ENCODE measurements around the gene CARF. TPM values are rescaled to one million over a fixed set of nuclear protein-coding genes. Genes with fewer than 3 reads are reported as not detected.
A peak's percentile ranks its signal among the peaks of the same experiment; 100 is the strongest.
"Not testable (repeated sequence)": the region's sequence is repeated elsewhere in the genome, so short reads cannot be mapped to it uniquely, and the experiment has no call there.

The CARF gene
- total and polyA plus RNA-seq, 10 donors = 2.9 to 21.7 (median 15.6) TPM

DNA sequence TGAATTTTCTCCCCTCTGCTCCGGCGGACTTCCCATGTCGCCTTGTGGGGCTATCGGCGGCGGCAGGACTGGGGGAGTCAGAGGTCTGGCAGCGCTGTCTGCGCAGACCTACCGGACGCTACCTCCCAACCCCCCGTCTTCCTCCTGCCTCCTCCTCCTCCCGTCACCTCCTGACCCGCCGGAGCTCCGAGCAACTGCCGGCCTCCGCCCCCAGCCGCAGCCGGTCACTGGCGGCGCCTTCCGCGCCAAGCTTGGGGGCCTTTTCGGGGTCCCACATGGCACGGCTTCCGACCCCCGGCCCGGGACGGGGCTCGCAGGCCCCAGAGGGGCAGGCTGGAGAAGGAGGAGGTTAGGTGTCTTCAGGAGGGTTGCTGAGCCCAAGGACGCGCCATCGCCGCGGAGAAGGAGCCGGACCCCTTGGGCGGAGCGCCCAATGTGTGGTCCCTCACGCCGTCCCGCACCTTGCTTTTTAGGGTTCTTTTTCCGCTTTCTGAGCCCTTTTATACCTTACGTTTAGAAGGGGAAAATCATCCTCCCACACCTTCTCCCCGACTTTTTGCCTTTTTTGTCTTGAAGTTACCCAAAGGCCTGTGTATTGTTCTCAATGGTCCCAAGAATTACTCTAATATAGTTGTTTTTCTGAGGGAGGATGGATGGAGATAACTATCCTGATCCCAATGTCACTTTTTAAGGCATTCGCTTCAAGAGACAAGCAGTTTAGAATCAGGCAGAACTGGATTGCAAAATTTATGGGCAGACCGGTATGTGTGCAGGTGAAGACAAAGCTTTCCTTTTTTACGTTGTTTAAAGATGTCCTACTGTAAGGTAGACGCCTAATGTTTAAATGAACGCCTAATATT lies 497 bp downstream of the CARF start:
- H3K36me3 ChIP-seq; H3K9me3 ChIP-seq; H3K27me3 ChIP-seq (replicated peaks in 1 of 7); intact Hi-C loops (cut with DNase I; ENCODE audit: low total_unique reads): not testable (repeated sequence)
- Histone ChIP-seq H3K4me1 (peaks cover 11 to 40% (median 32%) of the 10 kb centered on the region in 6 donors), H3K4me3 (peak overlapping the region; percentile 65 to 92 (median 76)), H3K27ac (peak overlapping the region; percentile 81 to 96 (median 92))
- DNase-seq = peak; percentile 86
- 2 to 8% (median 5%) methylated on average over 6 to 22 of the region's 49 CpGs for WGBS, 5 donors
- TF ChIP-seq POLR2AphosphoS5 (IDR thresholded peaks at IDR 0.05) = peak in 1 of 3 donors; percentile 1

DNA sequence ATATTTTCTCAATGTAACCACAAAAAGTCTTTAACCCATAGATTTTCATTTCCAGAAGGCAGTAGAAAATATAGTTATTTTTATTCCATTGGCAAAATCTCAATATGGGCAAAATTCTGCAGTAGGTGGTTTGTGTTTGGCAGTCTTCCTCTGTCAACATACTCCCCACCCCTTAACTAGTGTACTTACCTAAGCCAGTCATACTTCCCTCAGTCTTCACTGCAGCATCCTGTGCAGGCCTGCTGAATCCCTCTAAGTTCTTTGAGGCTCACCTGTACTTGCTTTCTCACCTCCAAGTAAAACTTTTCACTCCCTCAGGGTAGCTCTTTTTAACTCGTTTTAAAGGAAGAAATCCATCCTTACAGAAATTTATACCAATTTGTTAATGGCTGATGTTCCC lies 6.8 kb downstream of the CARF start:
- DNase-seq = no peak
- TF ChIP-seq, protein P1, sequence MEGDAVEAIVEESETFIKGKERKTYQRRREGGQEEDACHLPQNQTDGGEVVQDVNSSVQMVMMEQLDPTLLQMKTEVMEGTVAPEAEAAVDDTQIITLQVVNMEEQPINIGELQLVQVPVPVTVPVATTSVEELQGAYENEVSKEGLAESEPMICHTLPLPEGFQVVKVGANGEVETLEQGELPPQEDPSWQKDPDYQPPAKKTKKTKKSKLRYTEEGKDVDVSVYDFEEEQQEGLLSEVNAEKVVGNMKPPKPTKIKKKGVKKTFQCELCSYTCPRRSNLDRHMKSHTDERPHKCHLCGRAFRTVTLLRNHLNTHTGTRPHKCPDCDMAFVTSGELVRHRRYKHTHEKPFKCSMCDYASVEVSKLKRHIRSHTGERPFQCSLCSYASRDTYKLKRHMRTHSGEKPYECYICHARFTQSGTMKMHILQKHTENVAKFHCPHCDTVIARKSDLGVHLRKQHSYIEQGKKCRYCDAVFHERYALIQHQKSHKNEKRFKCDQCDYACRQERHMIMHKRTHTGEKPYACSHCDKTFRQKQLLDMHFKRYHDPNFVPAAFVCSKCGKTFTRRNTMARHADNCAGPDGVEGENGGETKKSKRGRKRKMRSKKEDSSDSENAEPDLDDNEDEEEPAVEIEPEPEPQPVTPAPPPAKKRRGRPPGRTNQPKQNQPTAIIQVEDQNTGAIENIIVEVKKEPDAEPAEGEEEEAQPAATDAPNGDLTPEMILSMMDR (IDR thresholded peaks at IDR 0.05 in 8 of 11, conservative IDR thresholded peaks at IDR 0.05 in 3 of 11) = no peak
- TF ChIP-seq POLR2A (IDR thresholded peaks at IDR 0.05) (no peak), POLR2AphosphoS5 (IDR thresholded peaks at IDR 0.05) (no peak)
- no peaks in the 10 kb centered on the region for H3K27me3 ChIP-seq (replicated peaks in 1 of 7)
- H3K27ac ChIP-seq = no peak overlapping the region
- H3K36me3 ChIP-seq = peaks cover 0 to 57% (median 10%) of the 10 kb centered on the region in 6 donors
- intact Hi-C loops (cut with DNase I; ENCODE audit: low total_unique reads) = no loop called here
- peaks cover 0 to 2% (median 0%) of the 10 kb centered on the region in 6 donors for H3K4me1 ChIP-seq
- H3K9me3 ChIP-seq = no peaks in the 10 kb centered on the region
- 94 to 95% (median 95%) methylated on average over 1 of the region's 1 CpG for WGBS, 5 donors
- no peak overlapping the region for H3K4me3 ChIP-seq

DNA sequence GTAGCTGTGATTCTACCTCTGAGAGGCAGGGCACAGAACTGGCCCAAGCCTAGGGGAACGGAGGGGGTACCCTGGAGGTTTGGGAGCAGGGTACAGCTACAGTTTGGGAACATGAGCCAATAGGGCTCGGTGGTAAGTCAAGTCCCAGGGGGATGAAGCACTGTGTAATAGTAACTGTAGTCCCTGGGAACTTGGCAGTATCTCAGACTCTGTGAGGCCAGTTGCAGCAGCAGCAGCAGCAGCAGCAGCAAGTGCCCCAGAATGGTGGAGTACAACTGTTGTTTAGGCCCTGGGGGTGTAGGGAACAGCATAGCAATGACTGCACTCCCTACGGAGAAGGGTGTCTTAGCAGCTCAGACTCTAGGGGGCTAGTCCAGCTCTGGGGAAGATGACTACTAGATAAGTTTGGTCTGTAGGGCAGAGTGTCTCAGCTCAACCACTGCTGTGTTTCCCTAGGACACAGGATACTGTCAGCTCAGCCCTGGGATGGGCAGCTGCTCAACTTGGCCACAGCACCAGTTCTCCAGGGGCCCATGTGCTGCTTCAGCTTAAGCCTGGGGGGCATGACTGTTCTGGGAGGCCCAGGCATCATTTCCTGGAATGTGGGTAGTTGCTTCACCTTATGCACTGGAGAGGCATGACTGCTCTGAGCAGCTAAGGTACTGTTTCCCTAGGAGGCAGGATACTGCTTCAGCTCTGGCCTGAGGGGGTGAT lies 20.5 kb downstream of the CARF start:
- no peaks in the 10 kb centered on the region for H3K4me1 ChIP-seq
- H3K27me3 ChIP-seq (replicated peaks in 1 of 7) = no peaks in the 10 kb centered on the region
- no peak overlapping the region for H3K27ac ChIP-seq
- intact Hi-C loops (cut with DNase I; ENCODE audit: low total_unique reads) = no loop called here
- H3K4me3 ChIP-seq = no peak overlapping the region
- peaks cover 0 to 71% (median 2%) of the 10 kb centered on the region in 6 donors for H3K36me3 ChIP-seq
- 94 to 97% (median 96%) methylated on average over 3 of the region's 3 CpGs for WGBS, 5 donors
- H3K9me3 ChIP-seq = no peaks in the 10 kb centered on the region
- no peak for DNase-seq
- no peak for TF ChIP-seq POLR2AphosphoS5 (IDR thresholded peaks at IDR 0.05)
- TF ChIP-seq, protein P1 (IDR thresholded peaks at IDR 0.05 in 8 of 11, conservative IDR thresholded peaks at IDR 0.05 in 3 of 11) = no peak
- TF ChIP-seq POLR2A (IDR thresholded peaks at IDR 0.05) = no peak

DNA sequence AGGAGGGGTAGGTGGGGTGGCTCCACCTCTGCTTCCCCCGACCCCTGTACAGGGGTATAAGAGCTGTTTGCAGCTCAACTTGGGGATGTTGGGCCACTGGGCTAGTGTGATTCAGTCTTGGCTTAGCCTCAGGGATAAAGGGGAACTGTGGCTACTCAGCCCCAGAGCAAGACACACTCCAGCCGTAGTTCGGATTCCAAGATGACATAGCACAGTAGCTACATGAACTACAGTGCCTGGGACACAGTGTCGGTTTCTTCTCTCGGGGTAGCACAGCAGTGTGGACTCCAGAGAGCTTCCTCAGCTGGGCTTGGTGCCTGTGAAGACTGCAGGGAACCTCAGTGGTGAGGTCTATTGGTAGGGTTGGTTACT lies 21.1 kb downstream of the CARF start:
- Histone ChIP-seq H3K27ac (no peak overlapping the region), H3K27me3 (replicated peaks in 1 of 7) (no peaks in the 10 kb centered on the region), H3K4me3 (no peak overlapping the region), H3K36me3 (peaks cover 0 to 67% (median 1%) of the 10 kb centered on the region in 6 donors), H3K4me1 (no peaks in the 10 kb centered on the region), H3K9me3 (no peaks in the 10 kb centered on the region)
- TF ChIP-seq, protein P1 (IDR thresholded peaks at IDR 0.05 in 8 of 11, conservative IDR thresholded peaks at IDR 0.05 in 3 of 11) = no peak
- TF ChIP-seq POLR2A (IDR thresholded peaks at IDR 0.05) = no peak
- no peak for TF ChIP-seq POLR2AphosphoS5 (IDR thresholded peaks at IDR 0.05)
- WGBS, 5 donors = 80 to 97% (median 95%) methylated on average over 1 to 5 of the region's 5 CpGs
- intact Hi-C loops (cut with DNase I; ENCODE audit: low total_unique reads) = no loop called here
- no peak for DNase-seq

All from spleen (tissue), 11 donors.